ENCODE results near the gene NELL1. TPM values are rescaled to one million over a fixed set of nuclear protein-coding genes. Genes with fewer than 3 reads are reported as not detected.

Gene NELL1
- total RNA-seq, 1 experiment from 2014 or later = 0.22 TPM

DNA sequence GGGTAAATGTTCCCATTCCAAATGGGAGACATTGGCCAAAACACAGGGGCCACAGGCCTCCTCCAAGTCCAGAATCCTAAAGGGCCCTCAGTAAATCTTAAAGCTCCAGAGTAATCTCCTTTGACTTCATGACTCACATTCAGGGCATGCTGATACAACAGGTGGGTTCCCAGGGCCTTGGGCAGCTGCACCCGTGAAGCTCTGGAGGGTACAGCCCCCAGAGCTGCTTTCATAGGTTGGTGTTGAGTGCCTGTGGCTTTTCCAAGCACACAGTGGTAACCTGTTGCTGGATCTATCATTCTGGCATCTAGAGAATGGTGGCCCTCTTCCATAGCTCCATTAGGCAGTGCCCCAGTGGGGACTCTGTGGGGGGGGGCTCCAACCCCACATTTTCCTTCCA is 54.0 kb downstream of the NELL1 start:
- no peaks in the 10 kb centered on the region for H3K27me3 ChIP-seq (ENCODE audit: insufficient read depth, low read length)
- H2BK20ac ChIP-seq (ENCODE audit: low read depth, low read length, poor library complexity, severe bottlenecking) = no peak overlapping the region
- no peaks in the 10 kb centered on the region for H3K9me3 ChIP-seq (ENCODE audit: control insufficient read depth, low read depth, low read length)
- H3K4me1 Mint-ChIP-seq = peaks cover 0 to 7% of the 10 kb centered on the region in 2 experiments
- no peak overlapping the region for H3K56ac ChIP-seq (ENCODE audit: insufficient read length, low read depth, low read length)
- no peak overlapping the region for H3K14ac ChIP-seq (ENCODE audit: insufficient read depth, low read length)
- H4K20me1 ChIP-seq (ENCODE audit: control insufficient read depth, insufficient read depth, insufficient read length) = no peaks in the 10 kb centered on the region
- no peaks in the 10 kb centered on the region for H3K27me3 Mint-ChIP-seq (ENCODE audit: low read depth)
- no peak overlapping the region for H3K27ac Mint-ChIP-seq
- H3K79me2 ChIP-seq (ENCODE audit: insufficient read depth, low read length) = no peaks in the 10 kb centered on the region
- H2BK5ac ChIP-seq (ENCODE audit: insufficient read length, low read length) = no peak overlapping the region
- no peaks in the 10 kb centered on the region for H3K79me1 ChIP-seq (ENCODE audit: insufficient read depth, low read depth, low read length, poor library complexity, severe bottlenecking)
- H3K9ac ChIP-seq (ENCODE audit: extremely low read depth, insufficient read length, low read length) = no peak overlapping the region
- no peak overlapping the region for H2AK5ac ChIP-seq (ENCODE audit: insufficient read length, low read length)
- no peak overlapping the region for H3K27ac ChIP-seq (ENCODE audit: insufficient read length, low read depth, low read length)
- H3K4ac ChIP-seq (ENCODE audit: low read depth, low read length) = no peak overlapping the region
- H2BK15ac ChIP-seq (ENCODE audit: low read depth, low read length) = no peak overlapping the region
- H3T11ph ChIP-seq (ENCODE audit: low read length) = no peak overlapping the region
- H2AFZ ChIP-seq (ENCODE audit: low read length) = no peak overlapping the region
- peaks cover 0 to 2% of the 10 kb centered on the region in 2 experiments; a peak in 1 of 5 replicates for H3K9me3 Mint-ChIP-seq
- H4K8ac ChIP-seq (replicated peaks; ENCODE audit: insufficient read length, low read depth, low read length) = no peak overlapping the region
- DNase-seq = no peak
- no peak overlapping the region for H4K5ac ChIP-seq (ENCODE audit: insufficient read length, low read depth, low read length)
- no peaks in the 10 kb centered on the region for H3K4me1 ChIP-seq (ENCODE audit: insufficient read depth, low read length)
- H2BK12ac ChIP-seq (ENCODE audit: insufficient read length, low read depth, low read length) = no peak overlapping the region
- no peak overlapping the region for H3K4me2 ChIP-seq (ENCODE audit: insufficient read depth, insufficient read length, low read length)
- H3K36me3 Mint-ChIP-seq (ENCODE audit: insufficient read depth in 1 of 3, low read depth in 3 of 3) = no peaks in the 10 kb centered on the region
- H3K23ac ChIP-seq (ENCODE audit: insufficient read length, low read depth, low read length) = no peak overlapping the region
- no peaks in the 10 kb centered on the region for H3K23me2 ChIP-seq (ENCODE audit: insufficient read length, low read depth, low read length, poor library complexity, severe bottlenecking)
- H3K18ac ChIP-seq (ENCODE audit: insufficient read length, low read depth, low read length) = no peak overlapping the region
- H2BK120ac ChIP-seq (ENCODE audit: low read depth, low read length, poor library complexity, severe bottlenecking) = no peak overlapping the region
- TF ChIP-seq, protein P1, sequence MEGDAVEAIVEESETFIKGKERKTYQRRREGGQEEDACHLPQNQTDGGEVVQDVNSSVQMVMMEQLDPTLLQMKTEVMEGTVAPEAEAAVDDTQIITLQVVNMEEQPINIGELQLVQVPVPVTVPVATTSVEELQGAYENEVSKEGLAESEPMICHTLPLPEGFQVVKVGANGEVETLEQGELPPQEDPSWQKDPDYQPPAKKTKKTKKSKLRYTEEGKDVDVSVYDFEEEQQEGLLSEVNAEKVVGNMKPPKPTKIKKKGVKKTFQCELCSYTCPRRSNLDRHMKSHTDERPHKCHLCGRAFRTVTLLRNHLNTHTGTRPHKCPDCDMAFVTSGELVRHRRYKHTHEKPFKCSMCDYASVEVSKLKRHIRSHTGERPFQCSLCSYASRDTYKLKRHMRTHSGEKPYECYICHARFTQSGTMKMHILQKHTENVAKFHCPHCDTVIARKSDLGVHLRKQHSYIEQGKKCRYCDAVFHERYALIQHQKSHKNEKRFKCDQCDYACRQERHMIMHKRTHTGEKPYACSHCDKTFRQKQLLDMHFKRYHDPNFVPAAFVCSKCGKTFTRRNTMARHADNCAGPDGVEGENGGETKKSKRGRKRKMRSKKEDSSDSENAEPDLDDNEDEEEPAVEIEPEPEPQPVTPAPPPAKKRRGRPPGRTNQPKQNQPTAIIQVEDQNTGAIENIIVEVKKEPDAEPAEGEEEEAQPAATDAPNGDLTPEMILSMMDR (conservative IDR thresholded peaks at IDR 0.05) = no peak
- H4K91ac ChIP-seq (ENCODE audit: insufficient read length, low read depth, low read length) = no peak overlapping the region
- no peak overlapping the region for H3K4me3 Mint-ChIP-seq
- WGBS (ENCODE audit: extremely low coverage, insufficient read length, low lambda C conversion rate) = no CpG with 5 or more reads among the region's 1 CpG

Data from H9 (cell line).